AG09309 (cell line): ENCODE data around the gene PHF2.

Experiments used
- DNase-seq: peaks from one replicate; pipeline ENCODE4 v3.0.0-alpha.2; 2010; ENCODE audit warnings: low read depth
- H3K4me3 ChIP-seq: 2 replicates; pipeline ENCODE4 v1.5.1; 2011; ENCODE audit warnings: mild to moderate bottlenecking, low read depth, low read length, moderate library complexity; ENCODE audit not compliant: control insufficient read depth
- CTCF ChIP-seq: IDR thresholded peaks from 2 replicates; pipeline ENCODE4 v1.5.1; 2011; ENCODE audit warnings: mild to moderate bottlenecking, low read depth, low read length, inconsistent platforms; ENCODE audit not compliant: insufficient read depth, control insufficient read depth; ENCODE audit errors: missing control alignments

Gene PHF2

GRCh38 chr9:93603906-93604326 is 27.5 kb downstream of the PHF2 start:
- no peak for TF ChIP-seq CTCF
- no peak for DNase-seq
- H3K4me3 ChIP-seq = no peak overlapping the region

GRCh38 chr9:93606187-93606586 is 29.8 kb downstream of the PHF2 start:
- DNase-seq = no peak

GRCh38 chr9:93610206-93610605 is 33.8 kb downstream of the PHF2 start:
- no peak for TF ChIP-seq CTCF

More at GRCh38 chr9:93606187-93606586, 29.8 kb downstream of the PHF2 start:
- H3K4me3 ChIP-seq = no peak overlapping the region
- TF ChIP-seq CTCF = no peak

GRCh38 chr9:93612052-93612795 is 35.8 kb downstream of the PHF2 start:
- TF ChIP-seq CTCF = no peak
- no peak overlapping the region for H3K4me3 ChIP-seq
- DNase-seq = no peak

More at GRCh38 chr9:93610206-93610605, 33.8 kb downstream of the PHF2 start:
- no peak overlapping the region for H3K4me3 ChIP-seq
- DNase-seq = no peak

- TF ChIP-seq CTCF = no peak
- no peak for DNase-seq
- H3K4me3 ChIP-seq = no peak overlapping the region
Measured at GRCh38 chr9:93612796-93613154, 36.4 kb downstream of the PHF2 start.

GRCh38 chr9:93613174-93613573 is 36.8 kb downstream of the PHF2 start:
- H3K4me3 ChIP-seq = no peak overlapping the region
- no peak for DNase-seq
- no peak for TF ChIP-seq CTCF
